H1 (cell line): ENCODE measurements around the gene RELN. TPM values are rescaled to one million over a fixed set of nuclear protein-coding genes. Genes with fewer than 3 reads are reported as not detected.

Experiments used
- CTCF ChIA-PET: fragments of 300-600 bp; sonication (Branson Sonifier 250); formaldehyde crosslinking; loops from one replicate; lab custom pipeline; 2021; ENCODE audit not compliant: partially characterized antibody; lab: Charles Lee
- POLR2A ChIA-PET: fragments of 300-600 bp; sonication (Branson Sonifier 250); formaldehyde crosslinking; loops from one replicate; lab custom pipeline; 2021; ENCODE audit warnings: inconsistent platforms; ENCODE audit not compliant: partially characterized antibody; lab: Charles Lee
- DNase-seq, 2 experiments: peaks; one replicate each; pipeline versions ENCODE4 v3.0.0 to v3.0.0-alpha.2; 2010 to 2022; ENCODE audit warnings: low spot score in 2 of 2, low read depth in 1 of 2, mixed read lengths in 1 of 2
- FAIRE-seq: peaks from 2 replicates; lab custom pipeline; 2011; peaks lifted over from hg19 to GRCh38; lab: Jason Lieb, UNC
- H2AFZ ChIP-seq: 2 replicates; pipeline ENCODE4 v1.8.1; 2012; ENCODE audit warnings: low read length, inconsistent platforms
- H2AK5ac ChIP-seq: 2 replicates; pipeline ENCODE4 v1.6.1; 2013; ENCODE audit warnings: low read depth, low read length
- H2BK120ac ChIP-seq: replicated peaks from 2 replicates; pipeline ENCODE3; 2013; ENCODE audit warnings: low read depth, low read length, inconsistent platforms
- H2BK12ac ChIP-seq: 2 replicates; pipeline ENCODE4 v1.6.1; 2013; ENCODE audit warnings: low read depth, low read length
- H2BK15ac ChIP-seq: 2 replicates; pipeline ENCODE4 v1.6.1; 2013; ENCODE audit warnings: low read length
- H2BK20ac ChIP-seq: 2 replicates; pipeline ENCODE4 v1.6.1; 2013; ENCODE audit warnings: low read length
- H2BK5ac ChIP-seq: 2 replicates; pipeline ENCODE4 v1.6.1; 2013; ENCODE audit warnings: low read depth, low read length
- H3K14ac ChIP-seq: 2 replicates; pipeline ENCODE4 v1.6.1; 2013; ENCODE audit warnings: inconsistent platforms; ENCODE audit not compliant: insufficient read length
- H3K18ac ChIP-seq: 2 replicates; pipeline ENCODE4 v1.6.1; 2013; ENCODE audit warnings: low read length; ENCODE audit errors: extremely low read depth
- H3K23ac ChIP-seq: 2 replicates; pipeline ENCODE4 v1.6.1; 2013; ENCODE audit warnings: inconsistent platforms; ENCODE audit not compliant: insufficient read length
- H3K23me2 ChIP-seq: 2 replicates; pipeline ENCODE4 v1.6.1; 2013; ENCODE audit warnings: low read depth, low read length
- H3K27ac ChIP-seq: 2 replicates; pipeline ENCODE4 v1.6.1; 2011; ENCODE audit warnings: low read depth, low read length, inconsistent platforms
- H3K27me3 ChIP-seq, 4 experiments: replicated peaks in 1 of 4; 1 replicate in 1 of 4; 2 replicates in 3 of 4; pipeline versions ENCODE4 v1.6.1 to v1.8.1; 2011 to 2013; ENCODE audit warnings: low read length in 3 of 4, mild to moderate bottlenecking in 3 of 4, inconsistent platforms in 2 of 4, mixed read lengths in 2 of 4, moderate library complexity in 1 of 4; ENCODE audit not compliant: control insufficient read depth in 3 of 4, insufficient read depth in 3 of 4; ENCODE audit errors: extremely low read depth in 1 of 4
- H3K36me3 ChIP-seq, 4 experiments: 2 replicates each; pipeline versions ENCODE4 v1.6.1 to v1.8.1; 2011 to 2013; ENCODE audit warnings: mild to moderate bottlenecking in 4 of 4, low read length in 3 of 4, moderate library complexity in 2 of 4, control low read depth in 1 of 4, inconsistent platforms in 1 of 4; ENCODE audit not compliant: insufficient read depth in 4 of 4, control insufficient read depth in 2 of 4
- H3K4ac ChIP-seq: replicated peaks from 2 replicates; pipeline ENCODE3; 2013; ENCODE audit warnings: low read length, low read depth, mixed read lengths, inconsistent platforms; ENCODE audit not compliant: insufficient read length
- H3K4me1 ChIP-seq, 4 experiments: replicated peaks in 1 of 4; 1 replicate in 1 of 4; 2 replicates in 3 of 4; pipeline versions ENCODE4 v1.6.1 to v1.8.1; 2011 to 2013; ENCODE audit warnings: low read length in 3 of 4, inconsistent platforms in 2 of 4, mixed read lengths in 1 of 4; ENCODE audit not compliant: insufficient read depth in 4 of 4, control insufficient read depth in 3 of 4
- H3K4me2 ChIP-seq, 2 experiments: 2 replicates each; pipeline versions ENCODE4 v1.6.1 to v1.8.1; 2011 to 2013; ENCODE audit warnings: low read depth in 2 of 2, low read length in 2 of 2, control low read depth in 1 of 2, inconsistent platforms in 1 of 2, mild to moderate bottlenecking in 1 of 2; ENCODE audit not compliant: insufficient read depth in 1 of 2
- H3K4me3 ChIP-seq, 4 experiments: fragments of 200-600, 300-600 bp in 1 of 4; sonication (generic), shearing (Covaris generic), sonication (Bioruptor Twin) in 1 of 4; 2 replicates each; pipeline versions ENCODE4 v1.5.1 to v1.8.1; 2011 to 2016; ENCODE audit warnings: low read length in 4 of 4, low read depth in 3 of 4, control low read depth in 2 of 4, inconsistent platforms in 2 of 4, mild to moderate bottlenecking in 2 of 4, mixed read lengths in 1 of 4, moderate library complexity in 1 of 4; ENCODE audit not compliant: insufficient read depth in 2 of 4; ENCODE audit errors: extremely low read depth in 1 of 4
- H3K56ac ChIP-seq: replicated peaks from 2 replicates; pipeline ENCODE3; 2013; ENCODE audit warnings: low read depth, mild to moderate bottlenecking, mixed read lengths, low read length, inconsistent platforms; ENCODE audit not compliant: insufficient read length
- H3K79me1 ChIP-seq: 2 replicates; pipeline ENCODE4 v1.6.1; 2013; ENCODE audit warnings: low read depth, low read length, control low read depth
- H3K79me2 ChIP-seq, 2 experiments: 2 replicates each; pipeline versions ENCODE4 v1.6.1 to v1.8.1; 2012 to 2013; ENCODE audit warnings: low read length in 2 of 2, mild to moderate bottlenecking in 2 of 2, inconsistent platforms in 1 of 2; ENCODE audit not compliant: insufficient read depth in 2 of 2, control insufficient read depth in 1 of 2
- H3K9ac ChIP-seq, 4 experiments: replicated peaks in 1 of 4; 1 replicate in 1 of 4; 2 replicates in 3 of 4; pipeline versions ENCODE4 v1.6.1 to v1.8.1; 2011 to 2013; ENCODE audit warnings: low read depth in 3 of 4, low read length in 3 of 4, control low read depth in 2 of 4, mild to moderate bottlenecking in 2 of 4, moderate library complexity in 2 of 4, inconsistent platforms in 1 of 4; ENCODE audit errors: extremely low read depth in 1 of 4
- H3K9me3 ChIP-seq, 2 experiments: 2 replicates each; pipeline versions ENCODE4 v1.6.1 to v1.8.1; 2012 to 2013; ENCODE audit warnings: mild to moderate bottlenecking in 2 of 2, moderate library complexity in 2 of 2, control low read depth in 1 of 2, inconsistent platforms in 1 of 2, low read depth in 1 of 2, low read length in 1 of 2, mixed read lengths in 1 of 2; ENCODE audit not compliant: insufficient read depth in 2 of 2
- H4K20me1 ChIP-seq, 2 experiments: replicated peaks in 1 of 2; 2 replicates each; pipeline versions ENCODE3 to v1.8.1; 2011 to 2013; ENCODE audit warnings: inconsistent platforms in 2 of 2, low read length in 2 of 2, mild to moderate bottlenecking in 1 of 2; ENCODE audit not compliant: insufficient read depth in 2 of 2, control insufficient read depth in 1 of 2
- H4K5ac ChIP-seq: 2 replicates; pipeline ENCODE4 v1.6.1; 2013; ENCODE audit warnings: low read length, low read depth, mixed read lengths, inconsistent platforms; ENCODE audit not compliant: insufficient read length
- H4K8ac ChIP-seq: 2 replicates; pipeline ENCODE4 v1.8.0; 2013; ENCODE audit warnings: mild to moderate bottlenecking, moderate library complexity, low read length, inconsistent platforms; ENCODE audit not compliant: insufficient read depth; ENCODE audit errors: extremely low read depth
- H4K91ac ChIP-seq: replicated peaks from 2 replicates; pipeline ENCODE3; 2013; ENCODE audit warnings: low read length, mixed read lengths, inconsistent platforms; ENCODE audit not compliant: insufficient read length
- BACH1 ChIP-seq: IDR thresholded peaks from 2 replicates; pipeline ENCODE4 v1.6.1; 2012; ENCODE audit warnings: low read length, improper control_type of control experiment
- CBX8 ChIP-seq: fragments of 300-800, 300-1000 bp; sonication (generic); IDR thresholded peaks from 2 replicates; pipeline ENCODE4 v1.7.1; 2016; ENCODE audit warnings: low read depth, low read length, borderline replicate concordance
- HDAC6 ChIP-seq: IDR thresholded peaks from one replicate; pipeline ENCODE4 v1.7.1; 2012; ENCODE audit warnings: low read depth, mild to moderate bottlenecking, inconsistent platforms, low read length, moderate library complexity
- JUND ChIP-seq: IDR thresholded peaks from 2 replicates; pipeline ENCODE4 v1.6.1; 2011; ENCODE audit warnings: mild to moderate bottlenecking, improper control_type of control experiment, low read length
- MAFK ChIP-seq: IDR thresholded peaks from 2 replicates; pipeline ENCODE4 v1.6.1; 2012; ENCODE audit warnings: low read depth, mild to moderate bottlenecking, improper control_type of control experiment, low read length
- NRF1 ChIP-seq: IDR thresholded peaks from 2 replicates; pipeline ENCODE4 v1.6.1; 2011; ENCODE audit warnings: mild to moderate bottlenecking, low read depth, low read length, improper control_type of control experiment
- RXRA ChIP-seq: IDR thresholded peaks from 2 replicates; pipeline ENCODE4 v1.6.1; 2011; ENCODE audit warnings: low read depth, mild to moderate bottlenecking, low read length, moderate library complexity; ENCODE audit not compliant: insufficient read depth
- TAF7 ChIP-seq: optimal IDR thresholded peaks from 2 replicates; pipeline ENCODE3; 2011; ENCODE audit warnings: low read depth, mild to moderate bottlenecking, inconsistent platforms, low read length, moderate library complexity, borderline replicate concordance
- TCF12 ChIP-seq: IDR thresholded peaks from 2 replicates; pipeline ENCODE4 v1.6.1; 2011; ENCODE audit warnings: low read depth, mild to moderate bottlenecking, low read length
- USF2 ChIP-seq: IDR thresholded peaks from 2 replicates; pipeline ENCODE4 v1.6.1; 2011; ENCODE audit warnings: low read length, improper control_type of control experiment
- ZNF274 ChIP-seq: IDR thresholded peaks from 2 replicates; pipeline ENCODE4 v1.7.0; 2012; ENCODE audit warnings: low read length, borderline replicate concordance; ENCODE audit errors: extremely low read depth
- WGBS, 2 experiments: shearing (Covaris generic) in 1 of 2; methylation state at CpG; one replicate each; pipeline versions ENCODE4 v1.1.6 to v1.1.7; 2013 to 2015; ENCODE audit warnings: low lambda C conversion rate in 2 of 2, mixed read lengths in 2 of 2, inconsistent platforms in 1 of 2, low coverage in 1 of 2, missing lambda C conversion rate in 1 of 2; ENCODE audit not compliant: insufficient replicate concordance in 2 of 2, insufficient coverage in 1 of 2, insufficient read length in 1 of 2; ENCODE audit errors: extremely low coverage in 1 of 2, missing lambda C conversion rate in 1 of 2; 5-methylcytosine and 5-hydroxymethylcytosine counted together
- polyA plus RNA-seq, 7 experiments: library from polyadenylated mRNA; depleted of rRNA in 3 of 7; stranded (reverse) in 5 of 7; unstranded in 2 of 7; fragments of >200 nt in 5 of 7; fragments of 200-250 nt in 2 of 7; gene quantifications; 1 replicate in 5 of 7; 2 replicates in 1 of 7; 4 replicates in 1 of 7; pipeline versions ENCODE4 v1.2.1 to v1.2.3, GENCODE V29; 2011 to 2013; ENCODE audit warnings: missing spikeins in 2 of 7, mixed read lengths in 2 of 7
- total RNA-seq: library from RNA; stranded (reverse); fragmentation: NEBNext Ultra II Directional; extraction: Animal tissue kit (Norgen Biotek cat#: 25700); gene quantifications from 2 replicates; pipeline ENCODE4 v1.2.1, GENCODE V29; 2021

Gene RELN
- total and polyA plus RNA-seq, 2 of the 8 experiments (the other 6 are each of a cell fraction or from before 2014, with no cell fraction given) = 0.03 to 0.07 TPM

GRCh38 chr7:103580031-103580430 is 409.4 kb downstream of the RELN start:
- DNase-seq (no peak), FAIRE-seq (no peak)
- Histone ChIP-seq H3K4ac (no peak overlapping the region), H3K27me3 (no peaks in the 10 kb centered on the region), H3K4me2 (no peak overlapping the region), H3K4me1 (no peaks in the 10 kb centered on the region), H3K23ac (no peak overlapping the region), H4K91ac (no peak overlapping the region), H2BK120ac (no peak overlapping the region), H3K79me2 (no peaks in the 10 kb centered on the region), H2BK20ac (no peak overlapping the region), H2AFZ (no peak overlapping the region), H2AK5ac (no peak overlapping the region), H3K18ac (no peak overlapping the region), H2BK5ac (no peak overlapping the region), H3K36me3 (no peaks in the 10 kb centered on the region), H3K9ac (no peak overlapping the region), H4K8ac (no peak overlapping the region), H3K9me3 (no peaks in the 10 kb centered on the region), H3K4me3 (no peak overlapping the region), H3K56ac (no peak overlapping the region), H3K27ac (no peak overlapping the region), H4K20me1 (no peaks in the 10 kb centered on the region), H3K79me1 (no peaks in the 10 kb centered on the region), H2BK15ac (no peak overlapping the region), H3K23me2 (no peaks in the 10 kb centered on the region), H2BK12ac (no peak overlapping the region), H3K14ac (no peak overlapping the region), H4K5ac (no peak overlapping the region)
- ChIA-PET POLR2A (no interaction called here), CTCF (interaction anchor here (1.1 to 1.3 kb wide), 2 partner anchors 17 to 34 kb away, joined by 3 to 4 read pairs; no protein-coding TSS in a partner anchor)
- 91% methylated on average over 2 of the region's 2 CpGs; no CpG with 5 or more reads in 1 of the 2 experiments for WGBS, 2 experiments
- TF ChIP-seq NRF1 = no peak
- TF ChIP-seq MAFK = no peak
- no peak for TF ChIP-seq HDAC6
- no peak for TF ChIP-seq BACH1
- TF ChIP-seq TAF7 = no peak
- no peak for TF ChIP-seq TCF12
- TF ChIP-seq JUND = no peak
- TF ChIP-seq CBX8 = no peak
- no peak for TF ChIP-seq ZNF274
- no peak for TF ChIP-seq USF2
- TF ChIP-seq RXRA = no peak
